ENCODE measurements around the gene DNAJC16. TPM values are rescaled to one million over a fixed set of nuclear protein-coding genes. Genes with fewer than 3 reads are reported as not detected.
"Not testable (repeated sequence)": the region's sequence is repeated elsewhere in the genome, so short reads cannot be mapped to it uniquely, and the experiment has no call there.

DNAJC16 gene
- total RNA-seq, 3 donors from 2014 or later (not counting 1 experiment from before 2014, with no cell fraction given), result 18.6 to 22.8 (median 18.7) TPM

DNA sequence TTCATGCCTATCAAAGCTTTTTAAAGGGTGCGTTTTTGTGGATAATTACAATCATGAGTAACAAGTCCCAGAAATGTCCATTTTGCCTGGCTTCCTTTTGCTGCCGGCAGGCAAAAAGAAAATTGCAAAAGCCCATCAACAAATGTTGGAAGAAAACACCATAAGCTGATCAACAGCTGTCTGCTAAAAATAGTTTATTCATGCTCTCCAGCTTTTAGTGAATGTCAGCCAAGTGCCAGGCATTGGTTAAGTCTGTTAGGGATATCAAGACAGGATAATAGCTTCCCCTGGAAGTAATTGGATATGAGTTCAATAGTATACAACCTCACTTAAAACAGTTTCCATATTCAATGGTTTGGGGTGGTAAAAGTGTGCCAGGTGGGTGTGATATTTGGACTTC is 71.8 kb downstream of the DNAJC16 start:
- no peak overlapping the region for H3K4me3 Mint-ChIP-seq
- no peak for DNase-seq
- H3K36me3 Mint-ChIP-seq, result no peaks in the 10 kb centered on the region
- H3K27me3 Mint-ChIP-seq (ENCODE audit: low read depth in 2 of 2), result peaks cover 4 to 8% of the 10 kb centered on the region in 2 donors
- no peak overlapping the region for H3K27ac ChIP-seq (ENCODE audit: low read length)
- no peaks in the 10 kb centered on the region for H3K36me3 ChIP-seq (ENCODE audit: control insufficient read depth, insufficient read depth, low read length)
- no peak overlapping the region for H3K27ac Mint-ChIP-seq
- no peak overlapping the region for H3K4me3 ChIP-seq (ENCODE audit: low read length)
- TF ChIP-seq, protein P1, sequence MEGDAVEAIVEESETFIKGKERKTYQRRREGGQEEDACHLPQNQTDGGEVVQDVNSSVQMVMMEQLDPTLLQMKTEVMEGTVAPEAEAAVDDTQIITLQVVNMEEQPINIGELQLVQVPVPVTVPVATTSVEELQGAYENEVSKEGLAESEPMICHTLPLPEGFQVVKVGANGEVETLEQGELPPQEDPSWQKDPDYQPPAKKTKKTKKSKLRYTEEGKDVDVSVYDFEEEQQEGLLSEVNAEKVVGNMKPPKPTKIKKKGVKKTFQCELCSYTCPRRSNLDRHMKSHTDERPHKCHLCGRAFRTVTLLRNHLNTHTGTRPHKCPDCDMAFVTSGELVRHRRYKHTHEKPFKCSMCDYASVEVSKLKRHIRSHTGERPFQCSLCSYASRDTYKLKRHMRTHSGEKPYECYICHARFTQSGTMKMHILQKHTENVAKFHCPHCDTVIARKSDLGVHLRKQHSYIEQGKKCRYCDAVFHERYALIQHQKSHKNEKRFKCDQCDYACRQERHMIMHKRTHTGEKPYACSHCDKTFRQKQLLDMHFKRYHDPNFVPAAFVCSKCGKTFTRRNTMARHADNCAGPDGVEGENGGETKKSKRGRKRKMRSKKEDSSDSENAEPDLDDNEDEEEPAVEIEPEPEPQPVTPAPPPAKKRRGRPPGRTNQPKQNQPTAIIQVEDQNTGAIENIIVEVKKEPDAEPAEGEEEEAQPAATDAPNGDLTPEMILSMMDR (IDR thresholded peaks at IDR 0.05), result no peak
- no peaks in the 10 kb centered on the region for H3K27me3 ChIP-seq (ENCODE audit: control insufficient read depth, insufficient read depth, low read length)
- peaks cover 6 to 7% of the 10 kb centered on the region in 2 donors for H3K4me1 Mint-ChIP-seq
- H3K4me1 ChIP-seq (ENCODE audit: control insufficient read depth, insufficient read depth, low read length), result peaks cover 7% of the 10 kb centered on the region
- no peaks in the 10 kb centered on the region for H3K9me3 Mint-ChIP-seq
- no peak for ATAC-seq
- 97% methylated on average over 2 of the region's 2 CpGs for WGBS (ENCODE audit: insufficient coverage)
- H3K9me3 ChIP-seq (ENCODE audit: control insufficient read depth, insufficient read depth, low read length), result no peaks in the 10 kb centered on the region
- intact Hi-C loops (cut with micrococcal nuclease), result no loop called here

DNA sequence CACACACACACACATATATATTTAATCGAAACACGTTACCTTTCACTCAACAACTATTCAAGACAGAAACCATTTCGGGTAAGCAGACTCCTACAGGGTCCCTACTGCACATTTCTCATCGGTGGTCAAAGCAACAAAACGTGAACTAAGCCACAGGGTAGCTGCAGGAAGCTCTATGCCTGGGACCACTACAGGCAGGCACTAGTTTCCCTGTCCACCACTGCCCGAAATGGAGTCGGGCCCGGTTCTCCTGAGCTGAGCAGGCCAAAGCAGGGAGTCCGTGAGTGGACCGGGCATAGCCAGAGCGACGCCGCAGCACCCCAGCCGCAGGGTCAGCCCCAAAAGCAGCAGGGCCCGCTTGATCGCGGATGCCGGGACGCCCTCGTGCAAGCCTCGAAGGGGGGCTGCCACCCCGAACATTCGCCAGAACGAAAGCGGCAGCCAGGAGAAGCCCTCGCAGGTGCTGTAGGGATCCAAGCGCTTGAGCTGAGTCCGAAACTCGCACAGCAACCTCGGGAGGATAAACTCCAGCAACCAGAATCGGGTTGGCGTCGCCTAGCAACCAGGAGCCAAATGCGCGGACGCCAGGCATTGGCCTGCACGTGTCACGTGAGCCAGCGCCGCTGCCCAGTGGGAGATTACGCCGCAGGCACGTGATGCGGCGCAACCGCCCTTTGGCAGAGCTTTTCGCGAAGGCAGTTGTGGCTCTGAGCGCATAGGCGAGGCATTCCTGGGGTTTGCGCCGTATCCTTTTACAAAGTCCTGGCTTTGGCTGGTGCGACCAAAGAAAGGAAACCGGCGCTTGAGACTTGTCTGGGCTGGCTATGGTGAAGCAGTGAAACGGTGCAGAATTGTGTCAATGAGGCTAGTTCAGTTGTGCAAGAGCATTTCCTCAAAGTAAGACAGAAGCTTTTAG is 76.7 kb downstream of the DNAJC16 start:
- Histone ChIP-seq H3K4me3 (ENCODE audit: low read length) (peak overlapping the region; percentile 56), H3K9me3 (ENCODE audit: control insufficient read depth, insufficient read depth, low read length) (peaks cover 3% of the 10 kb centered on the region), H3K4me1 (ENCODE audit: control insufficient read depth, insufficient read depth, low read length) (peaks cover 16% of the 10 kb centered on the region), H3K27ac (ENCODE audit: low read length) (peak overlapping the region; percentile 47), H3K36me3 (ENCODE audit: control insufficient read depth, insufficient read depth, low read length) (no peaks in the 10 kb centered on the region), H3K27me3 (ENCODE audit: control insufficient read depth, insufficient read depth, low read length) (no peaks in the 10 kb centered on the region)
- peaks cover 2 to 5% of the 10 kb centered on the region in 2 donors for H3K27me3 Mint-ChIP-seq (ENCODE audit: low read depth in 2 of 2)
- 2% methylated on average over 56 of the region's 56 CpGs for WGBS (ENCODE audit: insufficient coverage)
- H3K9me3 Mint-ChIP-seq, result no peaks in the 10 kb centered on the region
- no peaks in the 10 kb centered on the region for H3K36me3 Mint-ChIP-seq
- H3K4me3 Mint-ChIP-seq, result peak overlapping the region; percentile 89
- intact Hi-C loops (cut with micrococcal nuclease), result loop anchor here (1.0 kb wide), 1 partner anchor 14 kb away; the partner anchor contains the start of gene DDI2
- DNase-seq (peak; percentile 87 to 97), ATAC-seq (peak; percentile 94 to 99 (median 98))
- H3K4me1 Mint-ChIP-seq, result peaks cover 13 to 14% of the 10 kb centered on the region in 2 donors
- peak overlapping the region; percentile 85 to 87 for H3K27ac Mint-ChIP-seq
- TF ChIP-seq, protein P1 (IDR thresholded peaks at IDR 0.05), result no peak

DNA sequence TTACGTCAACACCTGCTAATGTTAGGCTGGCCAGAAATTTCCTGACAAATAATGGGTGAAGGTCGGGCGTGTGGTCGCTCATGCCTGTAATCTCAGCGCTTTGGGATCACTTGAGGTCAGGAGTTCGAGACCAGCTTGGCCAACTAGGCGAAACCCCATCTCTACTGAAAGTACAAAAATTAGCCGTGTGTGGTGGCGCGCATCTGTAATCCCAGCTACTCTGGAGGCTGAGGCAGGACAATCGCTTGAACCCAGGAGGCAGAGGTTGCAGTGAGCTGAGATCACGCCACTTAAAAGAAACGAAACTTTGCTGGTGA is 77.3 kb downstream of the DNAJC16 start:
- H3K27me3 Mint-ChIP-seq (ENCODE audit: low read depth in 2 of 2); H3K9me3 ChIP-seq (ENCODE audit: control insufficient read depth, insufficient read depth, low read length); H3K9me3 Mint-ChIP-seq; H3K36me3 Mint-ChIP-seq; ATAC-seq; DNase-seq; H3K36me3 ChIP-seq (ENCODE audit: control insufficient read depth, insufficient read depth, low read length); H3K27me3 ChIP-seq (ENCODE audit: control insufficient read depth, insufficient read depth, low read length): not testable (repeated sequence)
- peak overlapping the region; percentile 47 for H3K27ac ChIP-seq (ENCODE audit: low read length)
- H3K4me3 Mint-ChIP-seq, result peak overlapping the region; percentile 89
- H3K4me3 ChIP-seq (ENCODE audit: low read length), result peak overlapping the region; percentile 56
- H3K27ac Mint-ChIP-seq, result peak overlapping the region; percentile 85 to 87
- 68% methylated on average over 13 of the region's 13 CpGs for WGBS (ENCODE audit: insufficient coverage)
- intact Hi-C loops (cut with micrococcal nuclease), result loop anchor here (1.0 kb wide), 1 partner anchor 13 kb away; the partner anchor contains the start of gene DDI2
- peaks cover 16% of the 10 kb centered on the region for H3K4me1 ChIP-seq (ENCODE audit: control insufficient read depth, insufficient read depth, low read length)
- H3K4me1 Mint-ChIP-seq, result peaks cover 13 to 14% of the 10 kb centered on the region in 2 donors

DNA sequence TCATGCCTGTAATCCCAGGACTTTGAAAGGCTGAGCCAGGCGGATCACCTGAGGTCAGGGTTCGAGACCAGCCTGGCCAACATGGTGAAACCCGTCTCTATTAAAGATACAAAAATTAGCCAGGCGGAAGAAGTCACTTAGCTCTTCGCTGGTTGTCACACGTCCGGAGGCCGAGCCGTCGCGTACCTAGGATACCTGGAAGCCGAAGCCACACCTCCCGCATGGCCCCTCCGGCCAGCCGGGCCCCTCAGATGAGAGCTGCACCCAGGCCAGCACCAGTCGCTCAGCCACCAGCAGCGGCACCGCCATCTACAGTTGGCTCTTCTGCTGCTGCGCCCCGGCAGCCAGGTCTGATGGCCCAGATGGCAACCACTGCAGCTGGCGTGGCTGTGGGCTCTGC is 77.8 kb downstream of the DNAJC16 start:
- H3K27me3 ChIP-seq (ENCODE audit: control insufficient read depth, insufficient read depth, low read length); H3K4me3 ChIP-seq (ENCODE audit: low read length); H3K4me3 Mint-ChIP-seq; ATAC-seq; H3K9me3 Mint-ChIP-seq; H3K27me3 Mint-ChIP-seq (ENCODE audit: low read depth in 2 of 2); H3K27ac Mint-ChIP-seq; H3K36me3 Mint-ChIP-seq; DNase-seq; H3K36me3 ChIP-seq (ENCODE audit: control insufficient read depth, insufficient read depth, low read length); H3K27ac ChIP-seq (ENCODE audit: low read length); H3K9me3 ChIP-seq (ENCODE audit: control insufficient read depth, insufficient read depth, low read length); intact Hi-C loops (cut with micrococcal nuclease): not testable (repeated sequence)
- peaks cover 16% of the 10 kb centered on the region for H3K4me1 ChIP-seq (ENCODE audit: control insufficient read depth, insufficient read depth, low read length)
- 97% methylated on average over 21 of the region's 21 CpGs for WGBS (ENCODE audit: insufficient coverage)
- H3K4me1 Mint-ChIP-seq, result peaks cover 13 to 14% of the 10 kb centered on the region in 2 donors

All from natural killer cell (primary cell).